Liver (tissue), 9 donors: ENCODE data around the gene TBC1D26. TPM values are rescaled to one million over a fixed set of nuclear protein-coding genes. Genes with fewer than 3 reads are reported as not detected.

Experiments used
- DNase-seq: peaks from one replicate; pipeline ENCODE4 v3.0.0-alpha.2; 2017; ENCODE audit warnings: low spot score
- H3K27ac ChIP-seq, 2 donors: one replicate each; pipeline ENCODE4 v1.7.0; 2013; ENCODE audit warnings: inconsistent platforms in 2 of 2, low read length in 2 of 2, control low read depth in 1 of 2, low read depth in 1 of 2, mild to moderate bottlenecking in 1 of 2
- H3K27me3 ChIP-seq, 4 donors: one replicate each; pipeline versions ENCODE4 v1.6.1 to v1.7.0; 2013; ENCODE audit warnings: low read length in 3 of 4, inconsistent platforms in 1 of 4, mild to moderate bottlenecking in 1 of 4, moderate library complexity in 1 of 4; ENCODE audit not compliant: control insufficient read depth in 4 of 4, insufficient read depth in 4 of 4
- H3K36me3 ChIP-seq, 4 donors: one replicate each; pipeline versions ENCODE4 v1.6.1 to v1.7.0; 2013; ENCODE audit warnings: low read length in 3 of 4, mild to moderate bottlenecking in 3 of 4, low read depth in 1 of 4, moderate library complexity in 1 of 4; ENCODE audit not compliant: control insufficient read depth in 4 of 4, insufficient read depth in 3 of 4
- H3K4me1 ChIP-seq, 4 donors: one replicate each; pipeline versions ENCODE4 v1.6.1 to v1.7.0; 2013; ENCODE audit warnings: low read length in 3 of 4, mild to moderate bottlenecking in 3 of 4, moderate library complexity in 1 of 4; ENCODE audit not compliant: control insufficient read depth in 4 of 4, insufficient read depth in 4 of 4
- H3K4me3 ChIP-seq, 3 donors: one replicate each; pipeline versions ENCODE4 v1.6.1 to v1.7.0; 2013; ENCODE audit warnings: low read length in 3 of 3, control low read depth in 1 of 3, low read depth in 1 of 3, mild to moderate bottlenecking in 1 of 3
- H3K9ac ChIP-seq, 2 donors: one replicate each; pipeline ENCODE4 v1.7.0; 2013; ENCODE audit warnings: low read length in 2 of 2, mild to moderate bottlenecking in 2 of 2, moderate library complexity in 2 of 2, control low read depth in 1 of 2, low read depth in 1 of 2
- H3K9me3 ChIP-seq, 4 donors: one replicate each; pipeline versions ENCODE4 v1.6.1 to v1.7.0; 2013; ENCODE audit warnings: low read length in 3 of 4; ENCODE audit not compliant: control insufficient read depth in 4 of 4
- EGR1 ChIP-seq, 2 donors: IDR thresholded peaks; 2 replicates each; pipeline ENCODE4 v1.6.1; 2016 to 2018; ENCODE audit warnings: antibody characterized with exemption in 2 of 2, low read depth in 2 of 2
- FOXA2 ChIP-seq: IDR thresholded peaks from 2 replicates; pipeline ENCODE4 v1.6.1; 2016; ENCODE audit warnings: antibody characterized with exemption
- GABPA ChIP-seq, 2 donors: IDR thresholded peaks in 1 of 2; conservative IDR thresholded peaks in 1 of 2; 2 replicates each; pipeline ENCODE4 v1.6.1; 2016; ENCODE audit warnings: antibody characterized with exemption in 2 of 2, mild to moderate bottlenecking in 1 of 2, moderate library complexity in 1 of 2
- HNF4A ChIP-seq, 2 donors: conservative IDR thresholded peaks; 2 replicates each; pipeline ENCODE4 v1.6.1; 2016; ENCODE audit warnings: antibody characterized with exemption in 2 of 2, mild to moderate bottlenecking in 2 of 2
- HNF4G ChIP-seq: IDR thresholded peaks from 2 replicates; pipeline ENCODE4 v1.6.1; 2016; ENCODE audit warnings: antibody characterized with exemption
- JUND ChIP-seq, 2 donors: IDR thresholded peaks; 2 replicates each; pipeline ENCODE4 v1.6.1; 2016; ENCODE audit warnings: antibody characterized with exemption in 2 of 2
- NR2F2 ChIP-seq: IDR thresholded peaks from 2 replicates; pipeline ENCODE4 v1.6.1; 2016; ENCODE audit warnings: antibody characterized with exemption
- SP1 ChIP-seq: IDR thresholded peaks from 2 replicates; pipeline ENCODE4 v1.6.1; 2018; ENCODE audit warnings: antibody characterized with exemption, mild to moderate bottlenecking
- WGBS: extraction: QIAGEN DNeasy Blood & Tissue Kit; methylation state at CpG from one replicate; pipeline ENCODE4 v1.1.7; 2013; 5-methylcytosine and 5-hydroxymethylcytosine counted together
- polyA plus RNA-seq, 2 donors: library from polyadenylated mRNA; stranded (reverse) in 1 of 2; unstranded in 1 of 2; fragments of 200-250 nt in 1 of 2; fragments of >200 nt in 1 of 2; fragmentation: Nextera tagmentation in 1 of 2; extraction: Ambion mirVana in 1 of 2; gene quantifications; one replicate each; pipeline versions ENCODE4 v1.2.1 to v1.2.3, GENCODE V29; 2013 to 2015
- total RNA-seq, 2 donors: library from RNA; depleted of rRNA; stranded (reverse); fragments of >200 nt; gene quantifications; one replicate each; pipeline ENCODE4 v1.2.3, GENCODE V29; 2014
- TF ChIP-seq, protein P1 (sequence below): IDR thresholded peaks from 2 replicates; pipeline ENCODE4 v1.6.1; 2016; ENCODE audit warnings: antibody characterized with exemption, mild to moderate bottlenecking
- TF ChIP-seq, protein P2 (sequence below): IDR thresholded peaks from 2 replicates; pipeline ENCODE4 v1.6.1; 2016; ENCODE audit warnings: antibody characterized with exemption
- TF ChIP-seq, protein P3 (sequence below): fragments of 150-350 bp; IDR thresholded peaks from 2 replicates; pipeline ENCODE4 v1.5.1; 2017; ENCODE audit warnings: improper control_type of control experiment, low read depth, low read length; ENCODE audit not compliant: missing input control
- donor health status: healthy.
- donor health status: healthy.
- donor health status: healthy.
- donor health status: healthy.
- donor health status: healthy.

TBC1D26 gene
- total and polyA plus RNA-seq, 4 donors: not detected

DNA sequence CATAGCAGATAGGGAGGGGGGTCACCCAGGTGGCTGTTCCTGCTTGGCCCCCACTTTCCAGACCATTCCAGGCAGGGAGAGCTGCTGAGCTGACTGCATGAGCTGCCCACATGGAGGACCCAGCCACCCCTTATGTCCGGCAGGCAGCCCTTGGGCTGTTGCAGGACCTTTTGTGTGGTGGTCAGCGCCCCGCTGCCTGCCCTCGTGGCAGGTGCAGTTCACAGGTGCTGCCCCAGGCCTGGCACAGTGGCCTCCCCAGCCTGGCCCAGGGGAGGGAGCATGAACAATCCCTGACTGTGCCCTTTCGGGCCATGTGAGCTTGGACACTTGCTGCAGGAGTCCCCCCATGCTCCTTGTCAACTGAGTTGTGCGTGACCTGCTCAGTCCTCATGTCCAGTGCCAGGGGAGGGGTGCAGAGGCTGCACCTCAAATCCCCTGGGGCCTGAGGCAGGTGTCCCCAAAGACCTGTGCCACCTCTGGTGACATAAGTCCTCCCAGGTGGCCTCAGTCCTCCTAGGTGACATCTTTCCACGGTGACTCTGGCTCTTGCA lies 8.6 kb downstream of the TBC1D26 start:
- no peak for DNase-seq
- Histone ChIP-seq H3K4me1 (no peaks in the 10 kb centered on the region), H3K4me3 (no peak overlapping the region), H3K27me3 (no peaks in the 10 kb centered on the region), H3K27ac (no peak overlapping the region), H3K36me3 (no peaks in the 10 kb centered on the region), H3K9me3 (no peaks in the 10 kb centered on the region), H3K9ac (no peak overlapping the region)
- TF ChIP-seq, protein P1, sequence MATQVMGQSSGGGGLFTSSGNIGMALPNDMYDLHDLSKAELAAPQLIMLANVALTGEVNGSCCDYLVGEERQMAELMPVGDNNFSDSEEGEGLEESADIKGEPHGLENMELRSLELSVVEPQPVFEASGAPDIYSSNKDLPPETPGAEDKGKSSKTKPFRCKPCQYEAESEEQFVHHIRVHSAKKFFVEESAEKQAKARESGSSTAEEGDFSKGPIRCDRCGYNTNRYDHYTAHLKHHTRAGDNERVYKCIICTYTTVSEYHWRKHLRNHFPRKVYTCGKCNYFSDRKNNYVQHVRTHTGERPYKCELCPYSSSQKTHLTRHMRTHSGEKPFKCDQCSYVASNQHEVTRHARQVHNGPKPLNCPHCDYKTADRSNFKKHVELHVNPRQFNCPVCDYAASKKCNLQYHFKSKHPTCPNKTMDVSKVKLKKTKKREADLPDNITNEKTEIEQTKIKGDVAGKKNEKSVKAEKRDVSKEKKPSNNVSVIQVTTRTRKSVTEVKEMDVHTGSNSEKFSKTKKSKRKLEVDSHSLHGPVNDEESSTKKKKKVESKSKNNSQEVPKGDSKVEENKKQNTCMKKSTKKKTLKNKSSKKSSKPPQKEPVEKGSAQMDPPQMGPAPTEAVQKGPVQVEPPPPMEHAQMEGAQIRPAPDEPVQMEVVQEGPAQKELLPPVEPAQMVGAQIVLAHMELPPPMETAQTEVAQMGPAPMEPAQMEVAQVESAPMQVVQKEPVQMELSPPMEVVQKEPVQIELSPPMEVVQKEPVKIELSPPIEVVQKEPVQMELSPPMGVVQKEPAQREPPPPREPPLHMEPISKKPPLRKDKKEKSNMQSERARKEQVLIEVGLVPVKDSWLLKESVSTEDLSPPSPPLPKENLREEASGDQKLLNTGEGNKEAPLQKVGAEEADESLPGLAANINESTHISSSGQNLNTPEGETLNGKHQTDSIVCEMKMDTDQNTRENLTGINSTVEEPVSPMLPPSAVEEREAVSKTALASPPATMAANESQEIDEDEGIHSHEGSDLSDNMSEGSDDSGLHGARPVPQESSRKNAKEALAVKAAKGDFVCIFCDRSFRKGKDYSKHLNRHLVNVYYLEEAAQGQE: no peak
- TF ChIP-seq JUND (IDR thresholded peaks at IDR 0.05) (no peak), HNF4G (no peak), GABPA (IDR thresholded peaks at IDR 0.05 in 1 of 2, conservative IDR thresholded peaks at IDR 0.05 in 1 of 2) (no peak), FOXA2 (no peak), EGR1 (IDR thresholded peaks at IDR 0.05; ENCODE audit: low read depth in 2 of 2) (no peak), HNF4A (conservative IDR thresholded peaks at IDR 0.05) (no peak), NR2F2 (no peak)
- TF ChIP-seq, protein P2, sequence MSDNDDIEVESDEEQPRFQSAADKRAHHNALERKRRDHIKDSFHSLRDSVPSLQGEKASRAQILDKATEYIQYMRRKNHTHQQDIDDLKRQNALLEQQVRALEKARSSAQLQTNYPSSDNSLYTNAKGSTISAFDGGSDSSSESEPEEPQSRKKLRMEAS: no peak
- TF ChIP-seq, protein P3, sequence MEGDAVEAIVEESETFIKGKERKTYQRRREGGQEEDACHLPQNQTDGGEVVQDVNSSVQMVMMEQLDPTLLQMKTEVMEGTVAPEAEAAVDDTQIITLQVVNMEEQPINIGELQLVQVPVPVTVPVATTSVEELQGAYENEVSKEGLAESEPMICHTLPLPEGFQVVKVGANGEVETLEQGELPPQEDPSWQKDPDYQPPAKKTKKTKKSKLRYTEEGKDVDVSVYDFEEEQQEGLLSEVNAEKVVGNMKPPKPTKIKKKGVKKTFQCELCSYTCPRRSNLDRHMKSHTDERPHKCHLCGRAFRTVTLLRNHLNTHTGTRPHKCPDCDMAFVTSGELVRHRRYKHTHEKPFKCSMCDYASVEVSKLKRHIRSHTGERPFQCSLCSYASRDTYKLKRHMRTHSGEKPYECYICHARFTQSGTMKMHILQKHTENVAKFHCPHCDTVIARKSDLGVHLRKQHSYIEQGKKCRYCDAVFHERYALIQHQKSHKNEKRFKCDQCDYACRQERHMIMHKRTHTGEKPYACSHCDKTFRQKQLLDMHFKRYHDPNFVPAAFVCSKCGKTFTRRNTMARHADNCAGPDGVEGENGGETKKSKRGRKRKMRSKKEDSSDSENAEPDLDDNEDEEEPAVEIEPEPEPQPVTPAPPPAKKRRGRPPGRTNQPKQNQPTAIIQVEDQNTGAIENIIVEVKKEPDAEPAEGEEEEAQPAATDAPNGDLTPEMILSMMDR: no peak
- 94% methylated on average over 7 of the region's 7 CpGs for WGBS

DNA sequence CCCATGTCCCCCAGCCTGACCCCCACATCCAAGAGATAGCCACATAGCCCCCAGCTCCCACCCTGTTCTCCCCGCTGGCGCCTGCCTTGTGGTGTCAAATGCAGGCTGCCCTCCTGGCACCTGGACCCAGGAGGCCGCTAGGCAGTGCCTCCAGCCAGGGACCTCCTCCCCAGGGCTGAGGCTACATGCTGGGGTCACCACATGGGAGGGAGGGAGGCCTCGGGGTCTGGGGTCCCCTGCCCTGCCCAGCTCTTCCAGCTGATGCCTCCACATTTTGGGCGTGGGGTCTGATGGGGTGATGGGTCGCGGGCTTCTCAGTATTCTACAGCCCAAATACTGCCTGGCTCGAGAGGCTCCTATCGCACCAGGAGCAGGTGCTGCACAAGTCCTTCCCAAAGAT lies 9.5 kb downstream of the TBC1D26 start:
- Histone ChIP-seq H3K4me3 (no peak overlapping the region), H3K4me1 (no peaks in the 10 kb centered on the region), H3K9ac (no peak overlapping the region), H3K9me3 (no peaks in the 10 kb centered on the region), H3K36me3 (no peaks in the 10 kb centered on the region), H3K27me3 (no peaks in the 10 kb centered on the region), H3K27ac (no peak overlapping the region)
- WGBS: 92% methylated on average over 9 of the region's 9 CpGs
- no peak for DNase-seq
- TF ChIP-seq SP1: no peak
- TF ChIP-seq, protein P2: no peak
- TF ChIP-seq, protein P3: no peak
